Activated T-cell treated with anti-CD3 and anti-CD28 coated beads, Interleukin-2, amount 50 U/mL, for 72 hours (primary cell): ENCODE data around the gene MAGI2. TPM values are rescaled to one million over a fixed set of nuclear protein-coding genes. Genes with fewer than 3 reads are reported as not detected.

Source experiments
- ATAC-seq, 2 donors: fragments of 150-1000 bp; cut with Tn5 transposase; replicated peaks in 1 of 2; 2 replicates each; pipeline ENCODE4 v1.10.0; 2021; ENCODE audit warnings: moderate library complexity in 2 of 2, mild to moderate bottlenecking in 1 of 2
- DNase-seq, 2 donors: peaks; one replicate each; pipeline ENCODE4 v3.0.0; 2021 to 2022; ENCODE audit warnings: mixed read lengths in 1 of 2
- H3K27ac Mint-ChIP-seq: one replicate; pipeline ENCODE4 v1.8.0; 2022; ENCODE audit warnings: mild to moderate bottlenecking, moderate library complexity, mixed read lengths
- H3K27me3 Mint-ChIP-seq: one replicate; pipeline ENCODE4 v1.8.0; 2022; ENCODE audit warnings: low read depth, mixed read lengths
- H3K36me3 Mint-ChIP-seq, 2 donors: one replicate each; pipeline ENCODE4 v1.8.0; 2022; ENCODE audit warnings: mixed read lengths in 2 of 2, mild to moderate bottlenecking in 1 of 2; ENCODE audit not compliant: insufficient read depth in 2 of 2
- H3K4me1 Mint-ChIP-seq: one replicate; pipeline ENCODE4 v1.8.0; 2022; ENCODE audit warnings: low read depth, mixed read lengths
- H3K4me3 Mint-ChIP-seq, 2 donors: one replicate each; pipeline ENCODE4 v1.8.0; 2022; ENCODE audit warnings: mild to moderate bottlenecking in 2 of 2, mixed read lengths in 2 of 2, moderate library complexity in 2 of 2
- H3K9me3 Mint-ChIP-seq, 2 donors: one replicate each; pipeline ENCODE4 v1.8.0; 2022; ENCODE audit warnings: mixed read lengths in 2 of 2
- total RNA-seq, 2 donors: library from RNA; stranded (reverse); gene quantifications; one replicate each; pipeline ENCODE4 v1.2.3, GENCODE V29; 2022

Gene MAGI2
- total RNA-seq, 2 donors from 2014 or later: 0.31 to 0.44 TPM

DNA sequence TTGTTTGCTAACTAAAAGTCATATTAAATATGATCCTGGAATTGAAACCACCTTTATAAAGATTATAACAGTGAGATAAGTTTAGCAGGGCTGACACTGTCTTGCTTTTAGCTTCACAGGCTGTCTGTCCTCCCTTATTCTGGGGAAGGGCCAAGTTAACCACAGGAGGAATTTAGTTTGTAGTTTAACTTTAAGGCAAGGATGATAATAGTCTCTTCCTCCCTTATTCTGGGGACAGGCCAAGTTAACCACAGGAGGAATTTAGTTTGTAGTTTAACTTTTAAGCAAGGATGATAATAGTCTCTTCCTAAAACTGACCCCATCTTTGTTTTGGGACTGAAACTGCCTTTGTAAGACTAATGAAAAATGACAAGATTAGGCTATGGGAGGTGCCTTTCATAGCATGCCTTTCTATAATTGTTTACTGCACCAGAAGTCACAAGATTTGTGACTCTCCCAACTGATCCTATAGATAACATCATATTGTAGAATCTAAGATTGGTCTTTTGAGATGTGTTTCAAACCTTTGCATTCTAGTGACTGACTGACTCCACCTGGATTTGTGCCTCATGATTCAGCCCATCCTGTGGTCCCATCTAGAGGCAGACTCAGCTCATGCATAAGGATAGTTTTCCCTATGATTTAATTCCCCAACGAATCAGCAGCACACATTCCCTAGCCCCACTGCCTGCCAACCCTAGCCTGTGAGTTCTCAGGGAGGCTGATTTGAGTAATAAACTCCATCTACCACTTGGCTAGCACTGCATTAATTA is 212.0 kb downstream of the MAGI2 start:
- Mint-ChIP-seq H3K27ac (no peak overlapping the region), H3K36me3 (no peaks in the 10 kb centered on the region), H3K27me3 (no peaks in the 10 kb centered on the region), H3K9me3 (no peaks in the 10 kb centered on the region), H3K4me1 (no peaks in the 10 kb centered on the region), H3K4me3 (no peak overlapping the region)
- DNase-seq: no peak
- no peak for ATAC-seq

- H3K27me3 Mint-ChIP-seq: no peaks in the 10 kb centered on the region
- no peaks in the 10 kb centered on the region for H3K36me3 Mint-ChIP-seq
- no peak overlapping the region for H3K27ac Mint-ChIP-seq
- H3K9me3 Mint-ChIP-seq: no peaks in the 10 kb centered on the region
- no peak overlapping the region for H3K4me3 Mint-ChIP-seq
- DNase-seq: no peak
- no peak for ATAC-seq
- H3K4me1 Mint-ChIP-seq: no peaks in the 10 kb centered on the region
Measured at GRCh38 chr7:79240413-79240812, 213.1 kb downstream of the MAGI2 start.

GRCh38 chr7:79236352-79237028 is 217.0 kb downstream of the MAGI2 start:
- Mint-ChIP-seq H3K27me3 (no peaks in the 10 kb centered on the region), H3K4me3 (no peak overlapping the region), H3K4me1 (no peaks in the 10 kb centered on the region), H3K27ac (no peak overlapping the region), H3K9me3 (no peaks in the 10 kb centered on the region), H3K36me3 (no peaks in the 10 kb centered on the region)
- ATAC-seq: no peak
- DNase-seq: no peak

DNA sequence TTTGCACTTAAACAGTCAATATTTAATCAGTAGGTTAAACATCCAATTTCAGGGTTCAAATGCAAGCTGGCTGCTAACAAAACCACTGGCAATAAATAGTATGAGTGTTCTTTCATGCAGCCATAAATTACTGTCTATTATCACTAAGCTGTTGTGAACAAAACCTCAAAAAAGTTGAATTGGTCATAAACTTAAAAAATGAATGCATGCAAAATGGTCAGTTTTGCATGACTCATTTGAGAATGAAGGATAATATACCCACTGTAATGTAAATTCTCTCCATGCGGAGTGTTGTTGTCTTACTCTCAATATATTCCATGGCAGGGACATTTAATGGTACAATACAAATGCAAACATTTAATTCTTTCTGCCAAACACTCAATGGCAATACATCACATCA is 226.4 kb downstream of the MAGI2 start:
- no peaks in the 10 kb centered on the region for H3K36me3 Mint-ChIP-seq
- DNase-seq (no peak), ATAC-seq (no peak)
- H3K27ac Mint-ChIP-seq: no peak overlapping the region
- peaks cover 0 to 3% of the 10 kb centered on the region in 2 donors for H3K9me3 Mint-ChIP-seq
- H3K4me1 Mint-ChIP-seq: no peaks in the 10 kb centered on the region
- no peak overlapping the region for H3K4me3 Mint-ChIP-seq
- H3K27me3 Mint-ChIP-seq: no peaks in the 10 kb centered on the region

DNA sequence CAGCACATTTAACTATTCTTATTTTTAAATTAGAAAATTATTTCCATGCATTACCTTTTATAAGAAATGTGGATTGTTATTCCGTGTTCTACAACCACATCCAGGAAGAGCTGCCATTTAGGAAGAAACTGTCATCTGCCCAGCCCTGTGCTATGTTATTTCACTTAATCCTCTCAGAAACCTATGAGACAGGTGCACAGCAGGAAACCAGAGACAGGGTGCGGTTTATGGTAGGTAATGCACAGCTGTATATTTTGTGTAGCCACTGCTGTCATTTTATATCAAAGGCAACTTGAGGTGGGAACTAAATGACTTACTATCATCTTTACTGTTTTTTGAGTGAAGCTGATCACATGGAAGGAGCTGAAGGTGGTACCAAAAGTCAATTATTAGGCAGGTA is 232.3 kb downstream of the MAGI2 start:
- no peak for DNase-seq
- H3K36me3 Mint-ChIP-seq: no peaks in the 10 kb centered on the region
- ATAC-seq: no peak
- no peaks in the 10 kb centered on the region for H3K4me1 Mint-ChIP-seq
- H3K27me3 Mint-ChIP-seq: no peaks in the 10 kb centered on the region
- H3K27ac Mint-ChIP-seq: no peak overlapping the region
- no peak overlapping the region for H3K4me3 Mint-ChIP-seq
- H3K9me3 Mint-ChIP-seq: peaks cover 0 to 1% of the 10 kb centered on the region in 2 donors

DNA sequence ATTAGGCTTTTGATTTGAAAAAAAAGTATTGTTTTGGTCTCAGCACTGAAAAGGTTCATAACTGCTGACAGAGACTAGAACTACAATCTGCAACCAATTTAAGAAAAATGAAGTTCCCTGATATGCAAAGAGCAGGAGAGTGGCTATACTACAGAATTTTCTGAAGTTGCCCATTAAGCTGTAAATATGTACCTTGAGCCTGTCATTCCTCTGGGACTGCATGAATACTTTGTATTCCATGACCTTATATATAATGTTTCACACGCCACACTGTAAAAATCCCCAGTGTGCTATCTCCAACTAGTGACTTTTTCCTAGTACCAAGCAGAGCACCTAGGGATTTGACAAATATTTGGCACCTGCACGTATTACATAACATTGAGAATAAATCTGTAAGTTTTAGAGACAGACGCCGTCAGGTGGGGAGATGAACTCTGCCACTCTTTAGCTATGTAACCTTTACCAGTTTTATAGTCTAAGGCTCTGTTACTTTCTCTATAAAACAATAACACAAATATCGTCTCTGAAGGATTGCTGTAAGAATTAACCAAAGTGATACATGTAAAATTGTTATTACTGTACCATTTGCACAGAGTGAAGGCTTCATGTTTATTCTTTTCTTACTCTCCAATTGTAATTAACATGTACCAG is 235.4 kb downstream of the MAGI2 start:
- Mint-ChIP-seq H3K36me3 (no peaks in the 10 kb centered on the region), H3K4me1 (no peaks in the 10 kb centered on the region), H3K4me3 (no peak overlapping the region), H3K27ac (no peak overlapping the region), H3K9me3 (no peaks in the 10 kb centered on the region), H3K27me3 (no peaks in the 10 kb centered on the region)
- no peak for DNase-seq
- no peak for ATAC-seq

GRCh38 chr7:79217468-79217867 is 236.0 kb downstream of the MAGI2 start:
- DNase-seq: no peak
- H3K4me1 Mint-ChIP-seq: no peaks in the 10 kb centered on the region
- no peaks in the 10 kb centered on the region for H3K9me3 Mint-ChIP-seq
- no peaks in the 10 kb centered on the region for H3K36me3 Mint-ChIP-seq
- no peak overlapping the region for H3K4me3 Mint-ChIP-seq
- no peaks in the 10 kb centered on the region for H3K27me3 Mint-ChIP-seq
- no peak overlapping the region for H3K27ac Mint-ChIP-seq
- ATAC-seq: no peak

DNA sequence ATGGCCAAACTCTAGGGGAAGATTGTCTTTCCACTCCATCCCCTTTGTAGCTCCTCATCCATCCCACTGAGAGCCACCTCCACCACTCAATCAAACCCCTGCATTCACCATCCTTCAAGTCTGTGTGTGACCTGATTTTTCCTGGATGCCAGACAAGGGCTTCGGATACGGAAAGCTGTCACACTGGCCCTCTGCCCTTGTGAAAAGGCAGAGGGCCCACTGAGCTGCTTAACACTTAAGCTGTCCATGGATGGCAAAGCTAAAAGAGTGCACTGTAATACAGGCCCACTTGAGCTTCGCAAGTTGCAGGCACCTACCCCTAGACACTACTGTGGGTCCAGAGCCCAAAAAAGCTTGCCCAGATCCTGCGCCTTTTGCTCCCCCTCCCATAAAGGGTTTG is 237.2 kb downstream of the MAGI2 start:
- no peak for ATAC-seq
- Mint-ChIP-seq H3K36me3 (no peaks in the 10 kb centered on the region), H3K4me3 (no peak overlapping the region), H3K27ac (no peak overlapping the region), H3K4me1 (no peaks in the 10 kb centered on the region), H3K27me3 (no peaks in the 10 kb centered on the region), H3K9me3 (no peaks in the 10 kb centered on the region)
- DNase-seq: no peak

GRCh38 chr7:79212334-79212733 is 241.1 kb downstream of the MAGI2 start:
- no peaks in the 10 kb centered on the region for H3K36me3 Mint-ChIP-seq
- H3K9me3 Mint-ChIP-seq: peaks cover 0 to 5% of the 10 kb centered on the region in 2 donors
- H3K27me3 Mint-ChIP-seq: no peaks in the 10 kb centered on the region
- no peaks in the 10 kb centered on the region for H3K4me1 Mint-ChIP-seq
- DNase-seq (no peak), ATAC-seq (no peak)
- H3K27ac Mint-ChIP-seq: no peak overlapping the region
- no peak overlapping the region for H3K4me3 Mint-ChIP-seq

GRCh38 chr7:79211724-79212123 is 241.7 kb downstream of the MAGI2 start:
- DNase-seq: no peak
- H3K36me3 Mint-ChIP-seq: no peaks in the 10 kb centered on the region
- no peaks in the 10 kb centered on the region for H3K4me1 Mint-ChIP-seq
- no peak overlapping the region for H3K27ac Mint-ChIP-seq
- H3K27me3 Mint-ChIP-seq: no peaks in the 10 kb centered on the region
- H3K9me3 Mint-ChIP-seq: peaks cover 0 to 7% of the 10 kb centered on the region in 2 donors
- no peak for ATAC-seq
- no peak overlapping the region for H3K4me3 Mint-ChIP-seq

GRCh38 chr7:79199961-79200360 is 253.5 kb downstream of the MAGI2 start:
- Mint-ChIP-seq H3K27me3 (no peaks in the 10 kb centered on the region), H3K4me1 (no peaks in the 10 kb centered on the region), H3K9me3 (peaks cover 3 to 7% of the 10 kb centered on the region in 2 donors), H3K36me3 (no peaks in the 10 kb centered on the region), H3K4me3 (no peak overlapping the region), H3K27ac (no peak overlapping the region)
- DNase-seq (no peak), ATAC-seq (no peak)

- DNase-seq: no peak
- Mint-ChIP-seq H3K36me3 (no peaks in the 10 kb centered on the region), H3K27me3 (no peaks in the 10 kb centered on the region), H3K9me3 (peaks cover 3 to 7% of the 10 kb centered on the region in 2 donors), H3K4me1 (no peaks in the 10 kb centered on the region), H3K4me3 (no peak overlapping the region), H3K27ac (no peak overlapping the region)
- ATAC-seq: no peak
Measured at GRCh38 chr7:79199266-79199665, 254.2 kb downstream of the MAGI2 start.

DNA sequence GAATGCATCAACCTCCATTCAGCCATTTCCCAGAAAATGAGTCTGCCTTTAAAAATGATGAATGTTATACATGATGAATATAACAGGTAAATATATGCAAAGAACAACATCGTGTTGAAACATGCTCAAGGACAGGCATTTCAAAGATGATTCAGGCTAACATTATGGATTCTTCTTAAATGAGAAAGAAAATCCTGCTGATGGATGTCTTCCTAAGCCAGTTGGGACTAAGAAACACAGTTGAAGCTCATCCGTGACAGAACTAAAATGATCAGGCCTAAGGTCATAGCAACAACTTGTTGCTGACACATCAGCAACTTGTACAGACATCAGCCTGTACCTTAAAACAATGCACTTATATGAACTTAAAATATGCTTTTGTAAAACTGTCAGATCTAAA is 267.9 kb downstream of the MAGI2 start:
- Mint-ChIP-seq H3K27ac (no peak overlapping the region), H3K27me3 (no peaks in the 10 kb centered on the region), H3K9me3 (peaks cover 2 to 5% of the 10 kb centered on the region in 2 donors), H3K4me3 (no peak overlapping the region), H3K4me1 (no peaks in the 10 kb centered on the region), H3K36me3 (no peaks in the 10 kb centered on the region)
- no peak for ATAC-seq
- DNase-seq: no peak
